NK-92 (cell line): ENCODE results near the gene PRKAG1.

Experiments
- DNase-seq: peaks from one replicate; lab custom pipeline; 2025; ENCODE audit not compliant: unreplicated experiment; lab: John Stamatoyannopoulos, UW

PRKAG1 gene

DNA sequence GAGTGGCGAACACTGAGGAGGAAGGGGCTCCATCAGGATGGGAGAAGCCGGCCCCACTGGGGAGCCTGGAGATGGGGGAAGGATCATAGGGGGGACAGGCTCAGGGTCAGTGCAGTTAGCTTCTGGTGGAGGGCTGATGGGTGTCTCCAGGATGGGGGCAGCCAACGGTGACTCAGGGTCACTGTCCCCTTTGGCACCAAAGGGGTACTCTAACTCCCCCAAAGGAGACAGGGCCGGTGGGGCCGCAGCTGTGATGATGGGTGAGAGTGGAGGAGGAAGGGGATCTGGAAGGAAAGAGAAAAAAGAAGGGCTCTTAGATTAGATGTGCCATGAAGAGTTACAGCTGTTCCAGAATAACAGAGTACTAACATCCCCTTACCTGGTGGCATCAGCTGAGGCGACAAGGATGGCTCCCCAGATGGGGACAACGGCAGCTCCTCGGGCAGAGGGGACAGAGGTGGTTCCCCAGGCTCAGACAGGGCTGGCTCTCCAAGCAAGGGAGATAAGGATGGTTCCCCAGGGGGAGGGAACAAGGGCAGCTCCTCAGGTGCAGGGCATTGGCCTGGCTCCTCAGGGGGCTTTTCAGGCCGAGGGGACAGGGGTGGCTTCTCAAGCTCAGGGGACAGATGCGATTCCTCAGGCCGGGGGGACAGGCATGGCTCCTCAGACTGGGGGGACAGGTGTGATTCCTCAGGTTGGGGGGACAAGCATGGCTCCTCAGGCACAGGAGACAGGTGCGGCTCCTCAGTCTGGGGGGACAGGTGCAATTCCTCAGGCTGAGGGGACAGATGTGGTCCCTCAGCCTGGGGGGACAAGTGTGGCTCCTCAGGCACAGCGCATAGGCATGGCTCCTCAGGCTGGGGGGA, 32.2 kb upstream of the PRKAG1 start:
- DNase-seq = no peak

DNA sequence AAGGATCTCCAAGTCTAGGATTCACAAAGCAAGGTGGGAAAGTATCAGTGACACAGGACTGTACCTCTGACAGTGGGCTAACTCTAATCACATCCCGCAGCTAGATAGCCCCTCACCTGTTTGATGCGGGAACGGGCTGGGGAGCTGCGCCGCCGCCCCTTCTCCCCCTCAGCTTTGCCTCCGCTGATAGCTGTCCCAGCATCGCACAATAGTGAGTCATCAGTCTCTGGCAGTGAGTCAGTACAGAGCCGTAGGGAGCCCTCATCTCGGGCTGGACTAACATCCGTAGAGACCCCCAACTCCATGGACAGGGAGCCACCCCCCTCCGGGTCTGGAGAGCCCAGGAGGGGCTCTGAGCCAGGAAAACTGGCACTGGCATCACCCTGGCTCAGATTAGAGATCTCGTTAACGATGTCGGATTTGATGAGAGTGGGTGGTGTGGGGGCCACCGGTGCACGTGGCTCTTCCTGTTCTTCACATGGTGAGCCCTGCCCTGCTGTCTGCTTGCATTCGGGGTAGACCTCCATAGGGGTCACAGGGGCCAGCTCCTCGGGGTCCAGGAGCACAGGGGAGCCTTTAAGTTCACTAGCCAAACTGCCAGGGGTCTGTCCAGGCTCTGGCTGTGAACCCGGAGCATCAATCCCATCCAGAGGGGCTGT, 31.1 kb upstream of the PRKAG1 start:
- no peak for DNase-seq

DNA sequence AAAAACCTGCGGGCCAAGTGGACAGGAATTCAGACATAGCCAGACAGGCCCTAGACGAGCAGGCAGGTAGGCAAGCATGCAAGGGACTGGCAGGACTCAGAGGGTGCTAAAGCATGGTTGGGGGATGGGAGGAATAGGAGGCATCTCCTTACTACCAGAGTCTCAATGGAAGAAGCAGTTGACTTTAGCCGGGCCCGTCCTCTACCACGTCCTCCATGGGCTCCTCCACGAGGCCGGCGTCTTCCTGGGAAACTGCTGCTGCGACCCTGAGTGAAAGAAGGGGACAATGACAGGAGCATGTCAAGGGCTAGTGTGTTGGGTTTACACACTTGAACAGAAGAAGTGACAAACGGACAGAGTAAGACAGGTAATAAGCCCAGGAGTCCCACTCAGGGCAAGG, 30.4 kb upstream of the PRKAG1 start:
- DNase-seq = no peak

DNA sequence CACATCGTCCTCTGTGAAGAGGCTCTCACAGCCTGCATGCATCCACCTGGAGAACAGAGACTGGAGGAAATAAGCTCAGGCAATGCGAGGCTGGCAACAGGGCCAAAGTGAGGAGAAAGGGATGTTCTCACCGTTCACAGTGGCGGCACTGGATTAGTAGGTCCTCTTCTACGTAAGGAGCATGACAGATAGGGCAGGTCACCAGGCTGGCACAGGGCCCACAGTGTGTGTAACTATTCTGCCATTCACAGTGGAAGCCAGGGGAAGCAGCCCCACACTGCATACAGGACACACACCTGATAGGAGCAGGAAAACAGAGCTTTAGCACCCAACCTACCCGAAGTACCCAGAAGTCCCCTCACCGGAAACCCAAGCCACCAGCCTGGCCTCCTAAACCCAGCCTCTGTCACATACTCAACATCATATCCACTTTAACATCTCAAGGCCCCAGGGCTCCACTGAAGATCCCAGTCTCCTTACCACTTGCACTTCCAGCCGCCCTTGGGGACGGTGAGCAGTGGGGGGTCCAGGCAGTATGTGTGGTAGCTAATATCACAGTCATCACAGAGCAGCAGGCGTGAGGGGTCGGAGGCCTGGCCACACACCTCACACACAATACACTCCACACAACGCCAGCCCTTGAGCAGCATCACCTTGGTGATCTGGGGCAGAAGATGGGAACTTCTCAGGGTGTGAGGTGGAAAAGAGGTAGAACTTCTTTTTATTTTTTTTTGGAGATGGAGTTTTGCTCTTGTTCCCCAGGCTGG, 27.7 kb upstream of the PRKAG1 start:
- no peak for DNase-seq

DNA sequence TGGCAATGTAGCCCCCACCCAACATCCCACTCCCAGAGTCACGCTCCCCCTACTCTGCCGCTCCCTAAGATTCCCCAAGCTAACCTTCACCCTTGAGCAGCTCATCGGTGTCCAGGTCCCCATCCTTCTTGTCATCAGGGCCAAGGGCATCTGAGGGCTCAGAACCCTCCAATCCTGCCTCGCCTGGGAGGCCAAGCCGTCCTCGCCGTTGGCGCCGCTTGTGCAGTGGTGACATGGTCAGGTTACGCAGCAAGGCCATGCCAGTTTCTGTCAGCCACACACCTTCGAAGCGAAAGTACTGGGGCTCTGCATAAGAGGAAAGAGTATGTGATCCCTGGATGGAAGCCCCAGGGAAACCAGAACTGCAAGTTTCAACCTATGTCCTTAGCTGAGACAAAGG, 26.1 kb upstream of the PRKAG1 start:
- no peak for DNase-seq

DNA sequence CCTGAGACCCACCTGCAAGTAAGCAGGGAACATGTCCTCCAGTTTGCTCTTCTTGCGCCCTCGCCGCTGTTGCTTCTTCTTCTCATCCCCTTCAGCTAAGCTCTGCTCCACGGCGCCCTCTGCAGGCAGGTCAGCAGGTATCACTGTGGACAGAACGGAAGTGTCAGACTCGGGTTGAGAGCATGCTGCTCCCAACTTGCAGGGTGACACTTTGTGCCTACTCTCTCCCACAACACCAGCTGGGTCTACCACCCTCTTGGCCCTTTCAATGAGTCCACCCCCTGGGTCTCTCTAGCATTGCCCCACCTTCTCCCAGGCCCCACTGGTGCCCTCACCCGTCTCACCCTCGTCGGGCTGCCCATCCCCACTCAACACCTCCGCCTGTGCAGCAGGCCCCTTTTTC, 25.3 kb upstream of the PRKAG1 start:
- DNase-seq = no peak

DNA sequence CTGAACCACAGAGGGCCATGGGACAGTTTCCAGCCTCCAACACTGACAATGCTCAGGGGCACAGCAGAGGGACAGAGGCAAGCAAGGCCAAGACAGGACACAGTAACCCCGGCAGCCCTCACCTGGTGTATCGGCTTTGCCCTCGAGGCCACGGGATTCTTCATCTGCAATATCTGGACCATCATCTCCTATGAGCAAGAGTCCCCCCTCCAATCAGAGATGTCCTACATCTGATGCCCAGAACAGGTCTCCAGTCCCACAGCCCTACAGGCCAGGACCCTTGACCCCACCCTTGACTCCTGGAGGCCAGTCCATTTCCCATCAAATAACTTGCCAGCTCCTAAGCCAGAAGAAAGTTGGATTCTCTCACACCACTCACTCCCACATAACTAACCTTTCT, 24.7 kb upstream of the PRKAG1 start:
- DNase-seq = no peak

DNA sequence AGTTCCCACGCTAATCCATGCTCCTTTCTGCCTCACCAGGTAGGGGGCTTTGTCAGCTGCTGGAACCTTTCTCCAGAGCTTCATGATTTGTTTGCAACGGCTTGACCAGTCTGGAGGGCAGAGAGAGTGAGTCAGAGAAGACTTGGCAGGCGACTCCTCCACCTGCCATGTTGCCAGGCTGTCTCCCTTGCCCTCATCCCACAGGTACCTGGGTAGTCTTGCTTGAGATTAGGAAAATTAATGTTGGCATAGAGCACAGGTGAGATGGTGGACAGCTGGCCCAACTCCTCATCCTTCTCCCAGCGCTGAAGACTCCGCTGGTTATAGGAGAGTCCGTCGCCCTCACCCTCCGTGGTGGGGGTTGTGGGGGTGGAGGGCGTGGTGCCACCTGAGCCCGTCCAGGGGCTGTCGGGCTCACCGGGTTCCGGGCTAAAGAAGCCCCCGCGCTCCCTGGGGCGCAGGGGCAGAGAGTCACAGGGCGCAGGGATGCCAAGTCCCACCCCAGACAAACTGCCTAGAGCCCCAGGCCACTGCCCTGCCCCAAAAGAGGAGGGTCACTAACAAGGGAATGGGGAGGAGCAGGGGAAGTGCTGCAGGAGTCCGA, 23.4 kb upstream of the PRKAG1 start:
- DNase-seq = no peak

DNA sequence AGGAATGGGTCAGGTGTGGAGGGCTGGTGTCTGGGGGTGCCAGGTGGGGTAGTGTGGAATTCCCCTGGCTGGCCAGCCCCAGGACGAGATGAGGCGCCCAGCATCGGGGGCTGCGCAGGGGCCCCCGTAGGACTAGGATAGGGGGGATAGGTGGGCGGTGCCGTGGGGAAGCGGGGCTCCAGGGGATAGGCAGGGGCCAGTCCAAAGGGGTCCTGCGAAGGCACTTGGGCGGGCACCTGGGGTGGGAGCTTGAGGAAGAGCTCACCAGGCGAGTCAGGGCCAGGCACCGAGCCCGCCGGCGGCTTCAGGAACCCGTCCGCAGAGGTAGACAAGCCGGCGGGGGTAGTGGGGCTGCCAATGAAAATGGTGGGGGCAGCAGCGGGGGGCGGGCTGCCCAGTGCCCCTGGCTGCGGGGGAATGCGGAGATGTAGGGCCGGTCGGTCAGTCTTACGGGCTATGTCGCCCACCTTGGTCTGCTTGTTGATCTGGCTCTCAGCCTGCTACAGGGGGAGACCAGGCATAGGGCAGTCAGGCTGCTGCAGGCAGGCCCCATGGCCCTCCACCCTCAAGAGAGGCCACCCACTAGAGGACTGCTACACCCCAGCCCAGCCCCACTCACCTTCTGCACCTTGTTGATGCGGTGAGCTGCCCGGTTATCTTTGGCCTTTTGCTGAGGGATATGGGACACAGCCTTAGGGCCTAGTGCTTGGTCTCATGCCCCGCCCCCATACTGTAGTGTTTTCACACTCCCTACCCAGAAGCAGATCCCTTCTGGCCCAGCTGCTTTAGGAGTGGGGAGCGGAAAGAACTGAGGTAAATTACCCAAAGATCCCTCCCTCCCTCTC, 22.7 kb upstream of the PRKAG1 start:
- no peak for DNase-seq

DNA sequence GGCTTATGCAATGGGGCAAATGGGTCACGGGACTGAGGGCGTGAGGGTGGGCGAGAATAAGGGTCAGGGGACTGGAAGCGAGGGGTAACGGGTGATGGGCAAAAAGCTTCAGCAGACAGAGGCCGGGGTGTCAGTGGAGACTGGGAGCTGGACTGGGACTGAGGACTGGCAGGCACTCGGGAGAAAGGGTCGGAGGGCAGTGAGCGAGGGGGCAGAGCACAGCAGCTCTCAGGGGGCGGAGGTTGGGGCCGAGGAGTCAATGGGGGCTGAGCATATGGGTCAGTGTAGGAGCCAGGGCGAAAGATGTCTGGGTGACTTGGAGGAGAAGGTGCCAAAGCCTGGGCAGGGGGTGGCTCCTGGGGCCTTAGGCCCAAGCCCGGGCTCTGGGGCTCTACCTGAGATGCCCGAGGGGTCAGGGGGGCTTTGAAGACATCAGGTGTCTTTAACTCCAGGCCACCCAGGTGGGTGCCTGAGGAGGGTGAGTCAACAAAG, 21.8 kb upstream of the PRKAG1 start:
- DNase-seq = no peak

DNA sequence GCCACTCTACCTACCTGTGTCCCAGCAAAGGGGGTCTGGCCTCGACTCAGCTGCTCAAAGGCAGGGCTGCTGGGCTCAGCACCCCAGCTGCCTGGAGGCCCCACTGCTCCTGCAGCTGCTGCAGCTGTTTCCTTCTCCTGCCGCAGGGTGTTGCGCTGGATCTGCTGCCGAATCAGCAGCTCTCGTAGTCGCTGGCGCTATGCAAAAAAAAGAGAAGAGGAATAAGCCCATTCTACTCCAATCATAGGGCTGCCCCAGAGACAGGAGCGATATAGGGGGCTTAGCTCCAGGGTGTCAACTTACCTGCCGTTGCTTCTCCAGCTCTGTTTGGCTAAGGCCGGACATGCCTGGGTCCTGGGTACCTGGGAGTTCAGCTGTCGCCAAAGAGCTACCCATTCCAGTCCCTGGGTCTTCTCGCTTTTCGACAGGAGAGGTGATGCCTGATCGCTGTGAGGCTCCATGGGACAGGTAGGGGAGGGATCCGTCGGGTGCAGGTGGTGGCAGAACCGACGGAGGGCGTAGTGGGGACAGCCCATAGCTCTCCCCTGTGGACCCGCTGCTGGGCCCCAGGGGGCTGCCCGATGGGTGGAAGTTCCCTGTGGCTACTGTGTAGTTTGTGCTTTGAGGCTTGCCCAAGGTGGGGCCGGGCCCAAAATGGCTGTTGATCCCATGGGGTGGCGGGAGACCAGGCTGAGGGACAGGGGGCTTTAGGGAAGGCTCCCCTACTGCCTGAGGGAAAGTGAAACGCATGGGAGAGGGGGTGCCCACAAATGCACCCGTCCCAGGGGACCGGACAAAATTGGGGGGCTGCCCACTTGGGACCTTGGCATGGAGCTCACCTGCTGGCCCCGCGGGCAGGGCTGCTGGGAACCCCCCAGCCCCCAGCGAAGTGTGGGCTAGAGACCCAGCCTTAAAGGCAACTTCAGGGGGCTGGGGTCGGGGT, 21.1 kb upstream of the PRKAG1 start:
- DNase-seq = no peak

DNA sequence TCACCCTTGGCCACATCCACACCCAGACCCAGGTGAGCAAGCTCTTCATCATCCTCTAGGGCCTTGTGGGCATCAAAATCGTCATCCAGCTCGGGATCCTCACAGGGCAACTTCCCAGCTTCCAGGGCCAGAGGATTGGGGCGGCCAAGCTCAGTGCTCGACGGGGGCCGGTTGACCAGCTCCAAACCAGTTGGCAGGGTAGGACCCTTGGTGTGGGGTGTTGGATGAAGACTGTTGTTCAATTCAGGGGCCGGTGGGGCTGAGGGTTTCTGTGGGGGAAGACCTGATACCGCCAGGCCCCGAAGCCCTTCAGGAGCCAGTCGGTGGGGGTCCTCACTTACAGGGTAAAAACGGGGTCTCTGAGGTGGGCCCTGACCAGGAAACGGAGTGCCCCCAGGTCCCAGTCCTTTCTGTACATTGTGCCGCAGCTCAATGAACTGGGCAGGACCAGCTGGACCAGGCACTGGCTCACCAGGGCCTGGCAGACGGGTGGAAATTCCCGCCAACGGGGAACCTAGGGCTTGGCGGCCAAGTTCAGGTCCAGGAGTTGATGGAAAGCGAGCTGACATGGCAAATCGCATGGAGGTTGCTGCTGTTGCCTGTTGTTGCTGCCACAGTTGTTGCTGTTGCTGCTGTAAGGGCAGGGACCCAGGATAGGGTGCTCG, 19.8 kb upstream of the PRKAG1 start:
- DNase-seq = no peak

DNA sequence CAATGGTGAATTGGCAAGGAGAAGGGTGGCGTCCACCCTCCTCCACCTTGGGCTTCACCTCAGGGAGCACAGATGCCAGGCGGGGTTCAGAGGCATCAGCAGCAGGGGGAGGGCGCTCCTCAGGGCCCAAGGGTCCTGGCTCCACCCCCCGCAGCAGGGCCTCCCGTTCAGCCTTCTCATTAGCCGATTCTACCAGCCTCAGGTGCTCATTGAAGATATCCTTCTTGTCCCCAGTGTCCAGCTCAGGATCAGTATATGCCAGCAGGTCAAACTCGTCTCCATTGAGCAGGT, 19.3 kb upstream of the PRKAG1 start:
- DNase-seq = no peak

DNA sequence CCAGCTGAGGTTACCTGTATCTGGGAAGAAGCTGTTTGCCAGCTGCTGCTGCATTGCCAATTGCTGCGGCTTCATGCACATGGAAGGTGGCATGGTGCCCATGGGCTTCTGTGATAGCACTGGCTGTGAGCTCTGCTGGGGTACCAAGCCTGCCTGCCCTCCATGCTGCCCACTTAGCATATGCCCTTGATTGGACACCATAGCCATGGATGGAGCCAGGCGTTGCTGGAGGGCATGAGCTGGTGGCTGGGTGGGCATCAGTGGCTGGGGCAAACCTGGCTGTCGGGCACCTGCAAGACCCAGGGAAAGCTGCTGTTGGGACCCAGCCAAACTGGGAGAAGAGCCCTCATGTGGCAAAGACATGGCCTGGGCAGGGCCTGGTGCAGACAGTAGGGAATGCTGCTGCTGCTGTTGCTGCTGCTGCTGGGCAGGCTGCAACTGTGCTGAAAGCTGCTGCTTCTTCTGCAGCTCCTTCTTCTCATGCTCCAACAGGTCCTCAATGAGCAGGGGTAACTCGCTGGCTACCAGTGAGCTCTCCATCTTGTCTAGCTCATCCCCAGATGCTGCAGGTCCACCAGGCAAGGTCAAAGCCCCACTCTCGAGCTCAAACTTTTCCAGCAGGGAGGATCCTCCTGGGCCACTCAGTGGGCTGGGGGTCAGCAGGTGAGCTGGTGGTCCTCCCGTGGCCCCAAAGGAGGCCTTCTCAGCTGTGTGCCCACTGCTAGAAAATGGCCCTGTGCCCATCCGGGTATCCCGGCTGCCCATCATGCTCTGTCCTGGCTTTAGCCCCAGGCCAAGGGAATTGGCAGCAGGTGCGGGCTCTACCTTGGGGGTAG, 18.8 kb upstream of the PRKAG1 start:
- DNase-seq = no peak

DNA sequence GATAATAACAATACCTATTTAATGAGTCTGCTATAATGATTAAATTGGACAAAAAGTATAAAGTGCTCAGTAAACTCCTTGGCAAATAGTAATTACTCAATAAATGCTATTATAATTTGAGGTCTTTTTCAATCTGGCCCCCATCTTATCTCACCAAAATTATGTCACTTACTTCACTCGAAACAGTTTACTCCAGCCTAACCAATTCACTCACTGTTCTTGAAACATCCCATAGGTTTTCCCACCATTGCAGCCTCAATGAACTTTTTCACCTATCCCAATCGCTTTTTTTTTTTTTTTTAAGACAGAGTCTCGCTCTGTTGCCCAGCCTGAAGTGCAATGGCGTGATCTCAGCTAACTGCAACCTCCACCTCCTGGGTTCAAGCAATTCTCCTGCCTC, 17.5 kb upstream of the PRKAG1 start:
- DNase-seq = no peak

DNA sequence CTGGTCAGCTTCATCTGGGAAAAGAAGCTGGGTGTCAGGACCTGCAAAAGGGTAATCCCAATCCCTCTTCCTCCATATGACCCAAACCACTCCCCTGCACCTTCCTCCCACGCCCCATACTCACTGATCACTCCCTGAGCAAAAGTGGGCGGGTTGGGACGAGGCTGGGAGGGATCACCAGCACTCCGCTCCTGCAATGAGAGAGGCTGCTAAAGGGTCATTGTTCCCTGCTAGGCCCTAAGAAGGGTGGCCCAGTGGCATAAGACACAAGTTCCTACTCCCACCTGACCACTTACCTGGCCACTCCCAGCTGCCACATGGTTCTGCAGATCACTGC, 15.7 kb upstream of the PRKAG1 start:
- DNase-seq = no peak

DNA sequence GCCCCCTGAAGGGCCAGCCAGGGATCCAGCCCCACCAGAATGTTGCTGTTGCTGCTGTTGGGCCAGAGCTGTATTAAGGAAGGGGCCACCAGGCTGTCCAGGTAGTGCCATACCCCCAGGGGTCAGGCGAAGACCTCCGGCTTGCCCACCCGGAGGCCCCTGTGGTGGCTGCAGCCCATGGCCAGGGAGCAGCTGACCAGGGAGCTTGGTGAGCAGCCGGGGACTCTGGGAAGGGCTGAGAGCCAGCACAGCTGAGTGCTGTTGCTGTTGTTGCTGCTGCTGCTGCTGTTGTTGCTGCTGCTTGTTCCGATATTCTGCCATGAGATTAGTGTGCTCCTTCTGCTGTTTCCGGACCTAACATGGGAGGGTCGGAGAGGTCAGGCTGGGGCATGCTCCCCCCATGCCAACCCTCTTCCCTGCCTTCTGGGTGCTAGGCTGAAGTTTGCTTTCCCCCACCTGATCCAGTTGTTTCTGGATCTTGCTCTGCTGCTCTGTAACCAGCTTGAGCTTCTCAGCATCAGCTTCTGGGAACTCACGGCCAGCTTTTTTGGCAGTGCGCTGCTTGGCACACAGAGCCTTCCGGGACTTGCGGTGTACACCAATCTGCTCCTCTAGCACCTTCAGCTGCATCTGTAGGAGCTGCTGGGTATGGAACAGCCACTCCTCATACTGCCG, 15.2 kb upstream of the PRKAG1 start:
- no peak for DNase-seq
